Hepatic stellate cell (primary cell): ENCODE measurements around the gene MYO7B.
"Not testable (repeated sequence)": the region's sequence is repeated elsewhere in the genome, so short reads cannot be mapped to it uniquely, and the experiment has no call there.

ENCODE experiments used
- DNase-seq: peaks from one replicate; pipeline ENCODE4 v3.0.0; 2011; ENCODE audit warnings: low spot score

The MYO7B gene

GRCh38 chr2:127524198-127524834 is 11.2 kb upstream of the MYO7B start:
- DNase-seq: not testable (repeated sequence)

- DNase-seq: peak; percentile 49
These were observed 9.8 kb upstream of the MYO7B start for GRCh38 chr2:127525691-127526131.

GRCh38 chr2:127526132-127527000 is 9.1 kb upstream of the MYO7B start, which contains the start of gene IWS1:
TSS of gene IWS1 (minus strand) at chr2:127526489. CDS start at chr2:127526208, 281 bp downstream.
- peak; percentile 96 for DNase-seq

DNA sequence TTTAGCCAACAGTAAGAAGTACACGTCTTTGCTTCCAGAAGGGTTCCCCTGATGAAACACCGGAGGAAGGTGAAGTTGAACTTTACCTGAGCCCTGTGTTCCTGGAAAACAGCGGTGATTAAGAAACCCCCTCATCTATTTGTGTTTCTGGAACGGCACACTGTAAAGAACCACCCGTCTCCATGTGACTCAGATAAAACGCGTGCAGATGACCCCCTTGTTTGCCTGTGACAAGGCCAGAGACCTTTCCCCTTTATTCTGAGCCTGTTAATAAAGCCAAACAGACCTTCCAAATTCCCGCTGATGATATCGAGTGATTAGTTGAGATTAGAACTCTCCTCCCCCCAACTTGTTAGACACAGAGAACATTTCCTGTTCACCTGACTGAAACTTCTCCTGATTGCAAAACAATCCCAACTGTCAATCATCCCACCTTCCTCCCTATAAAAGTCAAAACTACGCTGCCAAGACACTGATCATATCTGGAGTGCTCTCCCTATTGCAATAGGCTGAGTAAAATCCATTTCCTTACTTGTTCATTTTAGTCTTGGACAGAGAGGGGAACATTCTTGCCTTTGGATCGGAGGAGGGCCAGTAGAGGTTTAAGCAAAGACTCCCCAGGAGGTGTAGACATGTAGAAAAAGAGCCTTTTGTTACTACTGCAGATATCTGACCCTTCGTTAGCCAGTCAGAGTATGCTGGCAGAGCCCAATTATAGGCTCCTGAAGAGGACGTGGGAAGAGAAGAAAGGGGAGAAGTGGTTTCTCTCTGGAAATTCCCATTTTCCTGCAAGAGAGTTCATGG is 8.3 kb upstream of the MYO7B start:
- no peak for DNase-seq

- no peak for DNase-seq
These were observed 7.0 kb upstream of the MYO7B start for GRCh38 chr2:127528487-127528886.

DNA sequence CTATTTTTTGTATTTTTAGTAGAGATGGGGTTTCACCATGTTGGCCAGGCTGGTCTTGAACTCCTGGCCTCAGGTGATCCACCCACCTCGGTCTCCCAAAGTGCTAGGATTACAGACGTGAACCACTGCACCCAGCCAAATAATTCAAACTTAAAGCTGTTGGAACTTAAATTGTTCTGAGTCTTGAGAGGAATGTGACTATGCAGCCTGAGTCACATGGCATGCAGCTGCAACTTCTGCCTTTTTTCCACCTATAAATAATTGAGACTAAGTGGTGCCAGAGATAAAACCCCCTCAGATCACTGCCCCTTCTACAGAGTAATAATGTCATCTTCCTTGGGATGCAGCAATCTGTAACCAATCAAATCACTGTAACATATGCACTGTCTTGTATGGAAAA is 6.1 kb upstream of the MYO7B start:
- not testable (repeated sequence) for DNase-seq

DNA sequence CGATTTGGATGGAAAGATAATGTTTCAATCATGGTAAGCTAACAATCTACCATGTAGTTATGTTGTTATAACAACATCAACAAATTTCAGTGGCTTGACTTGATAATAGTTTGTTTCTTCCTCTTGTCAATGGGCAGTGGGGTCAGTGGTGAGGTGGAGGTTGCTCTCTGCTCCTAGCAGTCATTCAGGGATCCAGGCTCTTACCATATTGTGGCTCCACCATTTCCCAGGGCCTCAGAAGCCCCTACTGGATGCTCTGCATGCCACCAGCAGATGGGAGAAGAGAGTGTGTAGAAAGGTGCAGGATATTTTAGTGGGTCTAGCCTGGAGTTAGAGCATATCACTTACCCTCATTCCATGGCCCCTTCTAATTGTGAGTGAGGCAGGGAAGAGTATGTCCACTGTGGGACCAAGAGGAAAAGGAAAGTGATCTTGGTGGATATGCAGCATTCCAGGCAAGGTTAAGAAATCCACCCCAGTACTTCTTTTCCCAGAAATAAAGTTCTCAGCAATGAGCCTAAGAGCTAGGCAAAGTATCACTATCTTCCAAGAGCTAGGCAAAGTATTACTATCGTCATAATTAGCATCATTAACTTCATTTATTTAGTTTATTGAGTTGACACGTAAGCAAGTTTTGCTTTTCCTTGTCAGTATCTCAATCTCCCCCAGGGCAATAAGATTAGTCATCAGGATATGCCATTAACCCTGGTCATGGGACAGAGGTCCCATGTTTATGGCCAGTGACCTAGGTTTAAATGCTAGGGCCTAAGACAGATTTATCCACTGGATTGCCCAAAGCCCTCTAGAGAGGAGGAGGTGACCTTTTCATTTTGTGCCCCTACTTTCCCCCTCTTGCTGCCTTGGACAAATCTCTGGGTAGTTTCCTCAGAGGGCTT is 5.0 kb upstream of the MYO7B start:
- DNase-seq: no peak

DNA sequence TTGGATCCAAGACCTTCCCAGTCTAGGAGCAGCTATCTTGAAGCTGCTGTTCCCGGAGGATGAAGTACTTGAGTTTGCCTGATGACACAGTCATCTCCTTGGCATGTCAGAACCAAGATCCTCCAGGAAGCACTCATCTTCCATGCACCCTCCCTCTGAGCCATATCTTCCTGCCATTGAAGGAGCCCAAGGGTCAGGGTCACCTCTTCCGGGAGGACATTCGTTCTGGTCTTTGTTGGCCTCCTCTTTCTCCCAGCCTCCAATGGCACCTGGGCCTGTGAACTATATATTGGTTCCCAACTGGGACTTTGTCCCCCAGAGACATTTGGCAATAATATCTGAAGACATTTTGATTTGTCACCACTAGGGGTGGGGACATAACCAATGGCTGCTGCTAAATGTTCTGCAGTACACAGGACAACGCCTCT is 4.2 kb upstream of the MYO7B start:
- DNase-seq: peak; percentile 44

GRCh38 chr2:127532296-127532695 is 3.2 kb upstream of the MYO7B start:
- DNase-seq: no peak

- DNase-seq: no peak
These were observed 435 bp downstream of the MYO7B start for GRCh38 chr2:127535918-127536317.

DNA sequence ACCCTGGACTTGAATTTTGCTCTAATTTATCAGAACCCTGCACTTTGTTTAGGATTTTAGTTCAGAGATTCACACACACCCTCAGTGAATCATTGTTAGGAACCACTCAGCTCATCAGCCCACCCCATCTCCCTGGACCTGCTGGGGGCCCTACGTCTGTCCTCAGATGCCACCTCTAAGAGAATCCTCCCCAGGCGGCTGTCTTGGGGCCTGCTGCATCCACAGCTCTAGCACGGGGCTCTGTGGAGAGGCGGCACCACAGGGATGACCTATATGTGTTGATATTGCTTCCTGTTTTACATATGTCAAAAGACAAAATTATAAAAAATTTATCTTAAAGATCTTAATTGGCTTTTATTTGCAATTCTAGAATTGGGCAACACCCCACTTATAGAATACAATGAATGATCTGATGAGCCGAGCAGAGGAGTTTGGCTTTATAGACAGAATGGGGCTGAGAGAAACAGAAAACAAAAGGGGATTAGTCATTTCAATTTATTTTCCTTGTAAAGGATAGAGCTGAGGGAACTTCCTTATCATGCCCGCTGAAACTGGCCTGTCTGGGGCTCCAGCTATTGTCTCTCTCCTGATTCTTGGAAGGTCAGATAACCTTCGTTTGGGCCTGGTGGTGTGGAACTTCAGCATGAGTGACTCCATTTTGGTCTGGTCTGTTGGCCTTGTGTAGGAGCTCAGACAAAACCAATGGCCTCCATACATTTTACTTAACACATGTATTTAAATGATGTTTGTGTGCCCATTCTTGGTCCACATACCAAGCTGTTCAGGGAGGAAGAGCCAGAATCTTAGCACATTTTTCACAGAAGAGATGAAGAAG is 1.4 kb downstream of the MYO7B start:
- DNase-seq: no peak

GRCh38 chr2:127537644-127538043 is 2.2 kb downstream of the MYO7B start:
- no peak for DNase-seq

DNA sequence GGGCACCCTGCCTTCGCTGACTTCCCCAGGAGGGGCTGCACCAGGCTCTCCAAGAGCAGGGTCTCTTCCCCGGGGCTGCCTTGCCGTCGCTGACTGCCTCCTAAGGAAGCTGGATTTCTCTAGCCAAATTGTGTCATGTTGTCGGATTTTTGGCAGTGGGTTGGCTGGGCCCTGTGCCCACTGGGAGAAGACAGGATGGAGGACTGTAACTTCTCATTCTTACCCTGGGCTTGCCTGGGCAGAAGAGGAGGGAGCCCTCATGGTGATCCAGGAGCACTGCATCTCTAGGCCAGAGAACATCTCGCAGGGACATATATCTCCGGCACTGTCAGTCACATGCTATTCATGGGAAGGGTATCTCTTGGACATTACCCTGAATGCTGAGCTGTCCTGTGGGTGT is 6.3 kb downstream of the MYO7B start:
- DNase-seq: no peak

- no peak for DNase-seq
These were observed 6.7 kb downstream of the MYO7B start for GRCh38 chr2:127542231-127542630.

- not testable (repeated sequence) for DNase-seq
These were observed 7.6 kb downstream of the MYO7B start for GRCh38 chr2:127543013-127543501.

DNA sequence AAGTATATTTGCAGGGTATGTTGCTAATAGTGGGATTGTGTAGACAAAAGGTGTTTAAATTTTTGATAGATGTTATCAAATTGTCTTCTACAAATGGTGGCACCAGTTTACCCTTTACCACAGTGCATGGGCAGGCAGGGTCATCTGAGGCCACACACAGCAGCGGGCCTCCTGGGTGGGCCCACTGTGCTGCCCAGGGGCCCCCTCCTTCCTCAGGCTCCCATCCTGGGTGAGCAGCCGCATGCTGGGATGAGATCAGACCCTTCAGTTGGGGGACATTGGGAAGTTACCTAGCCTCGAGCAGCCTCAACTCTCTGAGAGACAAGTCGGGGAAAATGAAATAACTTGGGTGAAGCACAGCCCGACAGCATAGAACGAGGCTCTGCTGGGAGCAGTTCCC is 9.7 kb downstream of the MYO7B start:
- no peak for DNase-seq

DNA sequence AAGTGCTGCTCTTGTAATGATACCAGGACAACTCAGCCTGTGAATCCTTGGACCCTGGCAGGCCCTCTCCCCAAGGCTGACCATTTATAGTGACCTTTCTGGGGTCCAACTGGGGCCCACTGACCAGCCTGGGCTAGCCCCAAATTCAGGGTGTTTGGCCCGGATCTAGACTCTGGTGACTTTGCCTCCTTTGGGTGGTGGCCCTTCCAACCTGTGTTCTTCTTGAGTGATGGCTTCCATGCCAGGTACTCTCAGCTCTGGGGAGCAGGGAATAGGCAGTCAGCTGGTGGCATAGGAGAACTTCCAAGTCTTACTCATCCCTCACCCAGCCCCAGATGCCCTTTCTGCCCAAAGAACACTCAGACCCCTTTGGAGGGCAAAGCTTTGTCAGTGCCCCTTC is 10.3 kb downstream of the MYO7B start:
- no peak for DNase-seq

DNA sequence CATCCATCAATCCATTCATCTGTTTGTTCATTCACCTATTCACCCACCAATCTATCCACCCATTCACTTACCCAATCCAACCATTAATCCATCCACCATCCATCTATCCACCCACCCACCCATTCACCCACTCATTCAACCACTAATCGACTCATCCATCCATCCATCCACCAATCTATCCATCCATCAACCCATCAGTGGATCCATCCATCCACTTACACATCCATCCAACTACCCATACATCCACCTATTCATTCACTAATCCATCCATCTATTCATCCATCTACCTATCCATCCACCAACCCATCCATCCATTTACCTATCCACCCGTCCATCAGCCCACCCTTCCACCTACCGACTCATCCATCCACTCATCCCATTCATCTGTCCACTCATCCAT is 11.3 kb downstream of the MYO7B start:
- no peak for DNase-seq

GRCh38 chr2:127551221-127551930 is 15.9 kb downstream of the MYO7B start:
- no peak for DNase-seq

- no peak for DNase-seq
These were observed 16.9 kb downstream of the MYO7B start for GRCh38 chr2:127552336-127552735.
